ENCODE data around the gene OARD1. TPM values are rescaled to one million over a fixed set of nuclear protein-coding genes. Genes with fewer than 3 reads are reported as not detected.

OARD1 gene
- polyA plus RNA-seq, 1 donor: 82.5 TPM

GRCh38 chr6:41050536-41050935 lies 21.6 kb downstream of the OARD1 start:
- H3K27ac ChIP-seq (ENCODE audit: low read length): peak overlapping the region; percentile 92
- peaks cover 90% of the 10 kb centered on the region for H3K4me1 ChIP-seq (ENCODE audit: control insufficient read depth, insufficient read depth, low read length)
- no peaks in the 10 kb centered on the region for H3K27me3 ChIP-seq (ENCODE audit: control insufficient read depth, insufficient read depth, low read length)
- no peak overlapping the region for H3K4me3 ChIP-seq (ENCODE audit: low read length)
- H3K9me3 ChIP-seq (ENCODE audit: control insufficient read depth, low read depth, low read length): no peaks in the 10 kb centered on the region
- DNase-seq: no peak
- H3K36me3 ChIP-seq (ENCODE audit: control insufficient read depth, insufficient read depth, low read length): no peaks in the 10 kb centered on the region
- no CpG with 5 or more reads among the region's 3 CpGs for WGBS (ENCODE audit: insufficient coverage, low lambda C conversion rate)

- H3K9me3 ChIP-seq (ENCODE audit: control insufficient read depth, low read depth, low read length): no peaks in the 10 kb centered on the region
- H3K4me1 ChIP-seq (ENCODE audit: control insufficient read depth, insufficient read depth, low read length): peaks cover 90% of the 10 kb centered on the region
- H3K27ac ChIP-seq (ENCODE audit: low read length): peak overlapping the region; percentile 92
- no peak for DNase-seq
- H3K36me3 ChIP-seq (ENCODE audit: control insufficient read depth, insufficient read depth, low read length): no peaks in the 10 kb centered on the region
- no peak overlapping the region for H3K4me3 ChIP-seq (ENCODE audit: low read length)
- H3K27me3 ChIP-seq (ENCODE audit: control insufficient read depth, insufficient read depth, low read length): no peaks in the 10 kb centered on the region
- 33% methylated on average over 1 of the region's 7 CpGs for WGBS (ENCODE audit: insufficient coverage, low lambda C conversion rate)
Observed at GRCh38 chr6:41049955-41050354, 22.2 kb downstream of the OARD1 start.

- peak overlapping the region; percentile 92 for H3K27ac ChIP-seq (ENCODE audit: low read length)
Observed at GRCh38 chr6:41049521-41049920, 22.6 kb downstream of the OARD1 start.

GRCh38 chr6:41047745-41048732 lies 24.1 kb downstream of the OARD1 start:
- Histone ChIP-seq H3K4me1 (ENCODE audit: control insufficient read depth, insufficient read depth, low read length) (peaks cover 81% of the 10 kb centered on the region), H3K4me3 (ENCODE audit: low read length) (no peak overlapping the region), H3K27ac (ENCODE audit: low read length) (peak overlapping the region; percentile 92), H3K9me3 (ENCODE audit: control insufficient read depth, low read depth, low read length) (no peaks in the 10 kb centered on the region), H3K27me3 (ENCODE audit: control insufficient read depth, insufficient read depth, low read length) (no peaks in the 10 kb centered on the region), H3K36me3 (ENCODE audit: control insufficient read depth, insufficient read depth, low read length) (no peaks in the 10 kb centered on the region)
- DNase-seq: no peak
- WGBS (ENCODE audit: insufficient coverage, low lambda C conversion rate): 100% methylated on average over 1 of the region's 9 CpGs

More at GRCh38 chr6:41049521-41049920, 22.6 kb downstream of the OARD1 start:
- DNase-seq: peak in 1 of 2 donors; percentile 66
- no peak overlapping the region for H3K4me3 ChIP-seq (ENCODE audit: low read length)
- H3K36me3 ChIP-seq (ENCODE audit: control insufficient read depth, insufficient read depth, low read length): no peaks in the 10 kb centered on the region
- no peaks in the 10 kb centered on the region for H3K9me3 ChIP-seq (ENCODE audit: control insufficient read depth, low read depth, low read length)
- WGBS (ENCODE audit: insufficient coverage, low lambda C conversion rate): no CpG with 5 or more reads among the region's 1 CpG
- no peaks in the 10 kb centered on the region for H3K27me3 ChIP-seq (ENCODE audit: control insufficient read depth, insufficient read depth, low read length)
- peaks cover 85% of the 10 kb centered on the region for H3K4me1 ChIP-seq (ENCODE audit: control insufficient read depth, insufficient read depth, low read length)

GRCh38 chr6:41047306-41047705 lies 24.9 kb downstream of the OARD1 start:
- Histone ChIP-seq H3K36me3 (ENCODE audit: control insufficient read depth, insufficient read depth, low read length) (no peaks in the 10 kb centered on the region), H3K27me3 (ENCODE audit: control insufficient read depth, insufficient read depth, low read length) (no peaks in the 10 kb centered on the region), H3K4me3 (ENCODE audit: low read length) (no peak overlapping the region), H3K27ac (ENCODE audit: low read length) (peak overlapping the region; percentile 92), H3K4me1 (ENCODE audit: control insufficient read depth, insufficient read depth, low read length) (peaks cover 78% of the 10 kb centered on the region), H3K9me3 (ENCODE audit: control insufficient read depth, low read depth, low read length) (no peaks in the 10 kb centered on the region)
- WGBS (ENCODE audit: insufficient coverage, low lambda C conversion rate): no CpG with 5 or more reads among the region's 2 CpGs
- peak; percentile 56 to 80 for DNase-seq

- no peak overlapping the region for H3K4me3 ChIP-seq (ENCODE audit: low read length)
- no peaks in the 10 kb centered on the region for H3K36me3 ChIP-seq (ENCODE audit: control insufficient read depth, insufficient read depth, low read length)
- H3K9me3 ChIP-seq (ENCODE audit: control insufficient read depth, low read depth, low read length): no peaks in the 10 kb centered on the region
- WGBS (ENCODE audit: insufficient coverage, low lambda C conversion rate): no CpG with 5 or more reads among the region's 1 CpG
- H3K27ac ChIP-seq (ENCODE audit: low read length): peak overlapping the region; percentile 92
- no peaks in the 10 kb centered on the region for H3K27me3 ChIP-seq (ENCODE audit: control insufficient read depth, insufficient read depth, low read length)
- DNase-seq: no peak
- H3K4me1 ChIP-seq (ENCODE audit: control insufficient read depth, insufficient read depth, low read length): peaks cover 74% of the 10 kb centered on the region
Observed at GRCh38 chr6:41046084-41046483, 26.1 kb downstream of the OARD1 start.

GRCh38 chr6:41045664-41046063 lies 26.5 kb downstream of the OARD1 start:
- Histone ChIP-seq H3K4me1 (ENCODE audit: control insufficient read depth, insufficient read depth, low read length) (peaks cover 76% of the 10 kb centered on the region), H3K36me3 (ENCODE audit: control insufficient read depth, insufficient read depth, low read length) (no peaks in the 10 kb centered on the region), H3K27me3 (ENCODE audit: control insufficient read depth, insufficient read depth, low read length) (no peaks in the 10 kb centered on the region), H3K4me3 (ENCODE audit: low read length) (no peak overlapping the region), H3K9me3 (ENCODE audit: control insufficient read depth, low read depth, low read length) (no peaks in the 10 kb centered on the region), H3K27ac (ENCODE audit: low read length) (peak overlapping the region; percentile 92)
- DNase-seq: no peak
- WGBS (ENCODE audit: insufficient coverage, low lambda C conversion rate): 71% methylated on average over 2 of the region's 5 CpGs

- WGBS (ENCODE audit: insufficient coverage, low lambda C conversion rate): no CpG with 5 or more reads among the region's 3 CpGs
- Histone ChIP-seq H3K36me3 (ENCODE audit: control insufficient read depth, insufficient read depth, low read length) (no peaks in the 10 kb centered on the region), H3K9me3 (ENCODE audit: control insufficient read depth, low read depth, low read length) (no peaks in the 10 kb centered on the region), H3K27ac (ENCODE audit: low read length) (no peak overlapping the region), H3K4me3 (ENCODE audit: low read length) (no peak overlapping the region), H3K4me1 (ENCODE audit: control insufficient read depth, insufficient read depth, low read length) (peaks cover 64% of the 10 kb centered on the region), H3K27me3 (ENCODE audit: control insufficient read depth, insufficient read depth, low read length) (no peaks in the 10 kb centered on the region)
- no peak for DNase-seq
Observed at GRCh38 chr6:41043151-41043550, 29.0 kb downstream of the OARD1 start.

- H3K4me1 ChIP-seq (ENCODE audit: control insufficient read depth, insufficient read depth, low read length): peaks cover 57% of the 10 kb centered on the region
- no peak within 1 kb of the TSS for H3K4me3 ChIP-seq (ENCODE audit: low read length)
- no peaks in the 10 kb centered on the region for H3K27me3 ChIP-seq (ENCODE audit: control insufficient read depth, insufficient read depth, low read length)
- no peaks in the 10 kb centered on the region for H3K36me3 ChIP-seq (ENCODE audit: control insufficient read depth, insufficient read depth, low read length)
- no CpG with 5 or more reads among the region's 10 CpGs for WGBS (ENCODE audit: insufficient coverage, low lambda C conversion rate)
- no peak for DNase-seq
- peak within 1 kb of the TSS; percentile 100 for H3K27ac ChIP-seq (ENCODE audit: low read length)
- no peaks in the 10 kb centered on the region for H3K9me3 ChIP-seq (ENCODE audit: control insufficient read depth, low read depth, low read length)
Observed at GRCh38 chr6:41042226-41043055, 29.7 kb downstream of the OARD1 start, which contains the start of gene TSPO2. Gene TSPO2, plus strand, starts transcription at chr6:41042467. Its CDS starts 519 bp downstream, at chr6:41042986.

GRCh38 chr6:41040940-41041536 lies 31.1 kb downstream of the OARD1 start:
- no peaks in the 10 kb centered on the region for H3K9me3 ChIP-seq (ENCODE audit: control insufficient read depth, low read depth, low read length)
- no CpG with 5 or more reads among the region's 1 CpG for WGBS (ENCODE audit: insufficient coverage, low lambda C conversion rate)
- H3K27ac ChIP-seq (ENCODE audit: low read length): peak overlapping the region; percentile 100
- peaks cover 43% of the 10 kb centered on the region for H3K4me1 ChIP-seq (ENCODE audit: control insufficient read depth, insufficient read depth, low read length)
- H3K27me3 ChIP-seq (ENCODE audit: control insufficient read depth, insufficient read depth, low read length): no peaks in the 10 kb centered on the region
- H3K4me3 ChIP-seq (ENCODE audit: low read length): no peak overlapping the region
- no peaks in the 10 kb centered on the region for H3K36me3 ChIP-seq (ENCODE audit: control insufficient read depth, insufficient read depth, low read length)
- peak in 1 of 2 donors; percentile 70 for DNase-seq

All from large intestine (tissue), 3 donors.